Measurements from ENCODE around the gene IGSF9.

DNA sequence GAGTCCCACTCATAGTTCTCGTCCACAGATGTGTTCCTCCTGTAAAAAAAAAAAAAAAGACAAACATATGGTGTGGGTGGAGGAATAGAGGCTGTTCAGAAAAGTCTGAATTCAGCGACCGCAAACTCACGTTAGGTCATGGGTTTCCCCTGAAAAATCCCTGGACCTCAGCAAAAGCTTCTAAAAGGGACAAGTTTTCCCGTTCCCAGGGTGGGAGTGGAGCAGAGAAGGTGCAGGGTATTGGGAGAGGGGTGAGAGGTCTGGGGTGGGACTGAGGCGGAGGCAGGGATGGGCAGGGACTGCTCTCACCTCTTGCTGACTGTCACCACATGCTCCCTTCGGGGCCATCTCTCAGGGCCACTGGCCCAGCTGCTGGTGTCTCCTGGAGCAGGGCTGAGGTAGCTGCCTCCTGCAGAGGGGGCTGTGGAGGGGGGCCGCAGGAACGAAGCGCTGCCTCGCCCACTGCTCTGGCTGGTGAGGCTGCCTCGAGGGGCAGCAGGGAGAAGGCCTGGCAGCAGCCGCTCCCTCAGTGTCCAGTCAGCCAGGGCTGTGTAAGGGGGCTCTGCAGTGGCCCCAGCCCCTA, 17.5 kb downstream of the IGSF9 start:
- TF ChIP-seq, protein P1, sequence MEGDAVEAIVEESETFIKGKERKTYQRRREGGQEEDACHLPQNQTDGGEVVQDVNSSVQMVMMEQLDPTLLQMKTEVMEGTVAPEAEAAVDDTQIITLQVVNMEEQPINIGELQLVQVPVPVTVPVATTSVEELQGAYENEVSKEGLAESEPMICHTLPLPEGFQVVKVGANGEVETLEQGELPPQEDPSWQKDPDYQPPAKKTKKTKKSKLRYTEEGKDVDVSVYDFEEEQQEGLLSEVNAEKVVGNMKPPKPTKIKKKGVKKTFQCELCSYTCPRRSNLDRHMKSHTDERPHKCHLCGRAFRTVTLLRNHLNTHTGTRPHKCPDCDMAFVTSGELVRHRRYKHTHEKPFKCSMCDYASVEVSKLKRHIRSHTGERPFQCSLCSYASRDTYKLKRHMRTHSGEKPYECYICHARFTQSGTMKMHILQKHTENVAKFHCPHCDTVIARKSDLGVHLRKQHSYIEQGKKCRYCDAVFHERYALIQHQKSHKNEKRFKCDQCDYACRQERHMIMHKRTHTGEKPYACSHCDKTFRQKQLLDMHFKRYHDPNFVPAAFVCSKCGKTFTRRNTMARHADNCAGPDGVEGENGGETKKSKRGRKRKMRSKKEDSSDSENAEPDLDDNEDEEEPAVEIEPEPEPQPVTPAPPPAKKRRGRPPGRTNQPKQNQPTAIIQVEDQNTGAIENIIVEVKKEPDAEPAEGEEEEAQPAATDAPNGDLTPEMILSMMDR (IDR thresholded peaks at IDR 0.05 in 2 of 3, conservative IDR thresholded peaks at IDR 0.05 in 1 of 3; ENCODE audit: control insufficient read depth in 2 of 3, extremely low read depth in 1 of 3, insufficient read depth in 1 of 3, low read depth in 3 of 3, low read length in 3 of 3): peak in 1 of 3 experiments; percentile 9; a peak in 1 of 6 replicates
- TF ChIP-seq, protein P2, sequence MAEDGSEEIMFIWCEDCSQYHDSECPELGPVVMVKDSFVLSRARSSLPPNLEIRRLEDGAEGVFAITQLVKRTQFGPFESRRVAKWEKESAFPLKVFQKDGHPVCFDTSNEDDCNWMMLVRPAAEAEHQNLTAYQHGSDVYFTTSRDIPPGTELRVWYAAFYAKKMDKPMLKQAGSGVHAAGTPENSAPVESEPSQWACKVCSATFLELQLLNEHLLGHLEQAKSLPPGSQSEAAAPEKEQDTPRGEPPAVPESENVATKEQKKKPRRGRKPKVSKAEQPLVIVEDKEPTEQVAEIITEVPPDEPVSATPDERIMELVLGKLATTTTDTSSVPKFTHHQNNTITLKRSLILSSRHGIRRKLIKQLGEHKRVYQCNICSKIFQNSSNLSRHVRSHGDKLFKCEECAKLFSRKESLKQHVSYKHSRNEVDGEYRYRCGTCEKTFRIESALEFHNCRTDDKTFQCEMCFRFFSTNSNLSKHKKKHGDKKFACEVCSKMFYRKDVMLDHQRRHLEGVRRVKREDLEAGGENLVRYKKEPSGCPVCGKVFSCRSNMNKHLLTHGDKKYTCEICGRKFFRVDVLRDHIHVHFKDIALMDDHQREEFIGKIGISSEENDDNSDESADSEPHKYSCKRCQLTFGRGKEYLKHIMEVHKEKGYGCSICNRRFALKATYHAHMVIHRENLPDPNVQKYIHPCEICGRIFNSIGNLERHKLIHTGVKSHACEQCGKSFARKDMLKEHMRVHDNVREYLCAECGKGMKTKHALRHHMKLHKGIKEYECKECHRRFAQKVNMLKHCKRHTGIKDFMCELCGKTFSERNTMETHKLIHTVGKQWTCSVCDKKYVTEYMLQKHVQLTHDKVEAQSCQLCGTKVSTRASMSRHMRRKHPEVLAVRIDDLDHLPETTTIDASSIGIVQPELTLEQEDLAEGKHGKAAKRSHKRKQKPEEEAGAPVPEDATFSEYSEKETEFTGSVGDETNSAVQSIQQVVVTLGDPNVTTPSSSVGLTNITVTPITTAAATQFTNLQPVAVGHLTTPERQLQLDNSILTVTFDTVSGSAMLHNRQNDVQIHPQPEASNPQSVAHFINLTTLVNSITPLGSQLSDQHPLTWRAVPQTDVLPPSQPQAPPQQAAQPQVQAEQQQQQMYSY (CRISPR knock-in tag; IDR thresholded peaks at IDR 0.05): no peak
- TF ChIP-seq ZNF274 (IDR thresholded peaks at IDR 0.05; ENCODE audit: insufficient read depth, insufficient read length) (no peak), RCOR1 (conservative IDR thresholded peaks at IDR 0.05; ENCODE audit: low read depth, low read length) (no peak), POLR2A (IDR thresholded peaks at IDR 0.05; ENCODE audit: low read depth, low read length) (no peak), BHLHE40 (IDR thresholded peaks at IDR 0.05; ENCODE audit: borderline replicate concordance in 1 of 2, low read depth in 2 of 2, low read length in 1 of 2) (peak; percentile 61 to 72; a peak in 3 of 4 replicates), DPF2 (IDR thresholded peaks at IDR 0.05) (peak; percentile 39; the same call in 1 of the 2 replicates), SMC3 (IDR thresholded peaks at IDR 0.05; ENCODE audit: borderline replicate concordance, low read length) (no peak), SRF (IDR thresholded peaks at IDR 0.05; ENCODE audit: low read depth in 2 of 2, low read length in 2 of 2) (no peak), YY1 (IDR thresholded peaks at IDR 0.05; ENCODE audit: low read depth, low read length) (no peak)
- TF ChIP-seq, protein P3, sequence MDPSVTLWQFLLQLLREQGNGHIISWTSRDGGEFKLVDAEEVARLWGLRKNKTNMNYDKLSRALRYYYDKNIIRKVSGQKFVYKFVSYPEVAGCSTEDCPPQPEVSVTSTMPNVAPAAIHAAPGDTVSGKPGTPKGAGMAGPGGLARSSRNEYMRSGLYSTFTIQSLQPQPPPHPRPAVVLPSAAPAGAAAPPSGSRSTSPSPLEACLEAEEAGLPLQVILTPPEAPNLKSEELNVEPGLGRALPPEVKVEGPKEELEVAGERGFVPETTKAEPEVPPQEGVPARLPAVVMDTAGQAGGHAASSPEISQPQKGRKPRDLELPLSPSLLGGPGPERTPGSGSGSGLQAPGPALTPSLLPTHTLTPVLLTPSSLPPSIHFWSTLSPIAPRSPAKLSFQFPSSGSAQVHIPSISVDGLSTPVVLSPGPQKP (IDR thresholded peaks at IDR 0.05; ENCODE audit: low read depth, low read length): no peak
